Fibroblast of skin of right biceps (primary cell): Measurements from ENCODE around the gene TANK.
A peak's percentile ranks its signal among the peaks of the same experiment; 100 is the strongest.

ENCODE experiments used
- DNase-seq: peaks from one replicate; pipeline ENCODE4 v3.0.0-alpha.2; 2013

Gene TANK

DNA sequence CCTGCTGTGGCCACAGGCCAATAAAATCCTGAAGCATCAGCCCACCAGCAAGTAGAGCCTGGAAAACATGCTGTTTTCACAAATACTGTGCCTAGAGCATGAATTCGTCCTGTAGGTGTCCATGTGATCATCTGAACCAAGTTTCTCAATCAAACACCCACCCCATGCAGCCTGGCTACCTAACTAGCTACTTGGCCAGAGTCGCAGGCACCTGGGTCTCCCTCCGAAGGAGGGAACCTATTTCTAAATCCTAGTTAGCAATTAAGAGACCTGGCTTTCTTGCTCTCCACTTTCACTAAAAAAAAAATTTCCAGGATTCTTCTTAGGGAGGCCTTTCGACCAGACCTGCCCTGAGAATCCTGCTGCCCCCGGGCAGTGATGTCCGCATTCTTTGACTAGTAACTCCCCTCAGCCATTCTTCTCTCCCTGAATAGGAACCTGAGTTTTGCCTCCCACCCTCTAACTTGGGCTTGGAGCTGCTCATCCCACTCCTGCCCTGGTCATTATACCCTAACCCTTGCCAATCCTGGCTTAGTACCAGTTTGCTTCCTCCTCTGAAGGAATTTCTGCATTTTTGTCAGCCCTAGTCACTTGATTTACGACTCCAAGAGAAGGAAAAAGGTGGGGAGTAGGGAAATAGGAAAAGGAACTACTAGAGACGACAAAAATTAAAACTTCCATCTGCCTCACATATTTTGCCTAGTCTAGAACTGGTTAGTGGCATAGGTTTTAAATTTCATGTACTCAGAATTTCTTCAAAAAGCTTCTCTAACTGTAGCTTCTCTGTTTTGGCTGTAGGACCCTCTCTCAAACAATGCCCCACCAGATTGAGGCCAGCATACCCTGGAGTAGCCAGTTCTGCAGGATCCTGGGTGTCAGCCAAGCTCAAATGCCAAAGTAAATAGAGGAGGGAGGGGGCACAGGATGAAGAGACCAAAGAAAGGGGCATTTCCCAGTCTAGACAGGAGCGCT, 25.4 kb upstream of the TANK start:
- DNase-seq: peak; percentile 59

GRCh38 chr2:161135951-161136593, 24.2 kb upstream of the TANK start:
- DNase-seq: no peak

DNA sequence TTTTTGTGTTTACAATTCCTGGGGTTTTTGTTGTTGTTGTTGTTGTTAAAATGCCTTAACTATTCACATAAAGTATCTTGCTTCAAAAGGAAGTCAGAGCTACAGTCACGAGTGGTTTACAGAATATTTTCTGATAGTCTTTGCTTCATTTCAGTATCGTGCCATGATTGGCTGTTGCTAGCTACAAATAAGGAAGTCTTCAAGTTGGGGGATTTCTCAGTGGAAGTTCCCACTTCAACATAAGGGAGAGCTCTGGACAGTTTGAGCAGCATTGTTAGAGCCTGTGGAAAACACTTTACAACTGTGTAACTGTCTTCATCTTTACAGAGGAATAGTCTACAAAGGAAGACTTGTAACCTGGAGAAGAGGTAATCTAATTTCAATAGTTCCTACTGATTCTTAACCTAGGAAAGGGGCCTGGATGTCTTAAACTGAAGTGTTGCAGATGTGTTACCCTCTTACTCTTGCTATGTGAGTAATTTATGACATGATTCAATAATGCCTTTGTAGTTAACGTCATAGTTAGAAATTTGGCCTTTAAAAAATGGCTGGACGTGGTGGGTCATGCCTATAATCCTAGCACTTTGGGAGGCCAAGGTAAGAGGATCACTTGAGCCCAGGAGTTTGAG, 23.4 kb upstream of the TANK start:
- peak; percentile 17 for DNase-seq

DNA sequence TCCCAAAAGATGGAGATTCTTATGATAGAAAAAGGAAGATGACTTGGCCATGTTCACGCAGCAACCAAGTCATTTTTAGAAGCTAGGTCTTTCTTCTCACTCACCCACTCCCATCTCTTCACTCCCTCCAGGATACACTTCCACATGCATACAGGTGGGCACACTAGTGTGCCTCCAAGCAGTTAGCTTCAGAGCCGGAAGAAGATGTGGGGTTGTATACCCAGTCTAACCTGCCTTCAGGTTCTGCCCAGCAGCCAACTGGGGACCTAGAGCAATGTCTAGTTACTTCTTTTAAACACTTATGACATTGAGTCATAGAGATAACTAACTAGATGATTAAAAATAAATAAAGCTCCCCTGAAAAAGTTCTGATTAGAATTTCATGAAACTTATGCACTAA, 21.8 kb upstream of the TANK start:
- no peak for DNase-seq

- DNase-seq: peak; percentile 25
These were observed 20.9 kb upstream of the TANK start for GRCh38 chr2:161139098-161139987.

DNA sequence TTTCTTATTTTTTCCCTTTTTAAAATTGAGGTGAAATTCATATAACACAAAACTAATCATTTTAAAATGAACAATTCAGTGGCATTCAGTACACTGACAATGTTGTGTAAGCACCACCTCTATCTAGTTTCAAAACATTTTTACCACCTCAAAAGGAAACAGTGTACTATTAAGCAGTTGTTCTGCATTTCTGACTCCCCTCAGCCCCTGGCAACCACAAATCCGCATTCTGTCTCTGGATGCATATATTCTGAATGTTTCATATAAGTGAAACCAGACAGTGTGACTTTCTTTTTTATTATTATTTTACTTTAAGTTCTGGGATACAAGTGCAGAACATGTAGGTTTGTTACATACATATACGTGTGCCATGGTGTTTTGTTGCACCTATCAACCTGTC, 19.2 kb upstream of the TANK start:
- no peak for DNase-seq

- no peak for DNase-seq
These were observed 13.9 kb upstream of the TANK start for GRCh38 chr2:161146209-161146775.

DNA sequence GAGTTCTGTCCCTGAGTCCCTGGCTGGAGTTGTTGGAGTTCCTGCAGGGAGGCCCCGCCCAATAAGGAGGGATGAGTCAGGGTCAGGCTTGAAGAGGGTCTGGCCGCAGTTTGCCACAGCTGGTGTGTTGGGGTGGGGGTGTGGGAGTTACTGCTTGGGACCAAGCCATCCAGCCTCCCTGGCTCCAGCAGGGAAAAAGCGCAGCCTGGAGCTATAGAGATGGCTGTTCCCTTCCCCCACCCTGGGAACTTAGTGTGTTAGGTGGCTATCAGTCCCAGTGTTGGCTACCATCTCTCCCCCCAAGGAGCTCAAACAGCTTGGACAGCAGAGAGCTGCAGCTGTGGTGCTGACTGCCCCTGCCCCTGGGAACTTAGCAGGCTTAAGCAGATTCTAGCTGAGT, 13.2 kb upstream of the TANK start:
- no peak for DNase-seq

DNA sequence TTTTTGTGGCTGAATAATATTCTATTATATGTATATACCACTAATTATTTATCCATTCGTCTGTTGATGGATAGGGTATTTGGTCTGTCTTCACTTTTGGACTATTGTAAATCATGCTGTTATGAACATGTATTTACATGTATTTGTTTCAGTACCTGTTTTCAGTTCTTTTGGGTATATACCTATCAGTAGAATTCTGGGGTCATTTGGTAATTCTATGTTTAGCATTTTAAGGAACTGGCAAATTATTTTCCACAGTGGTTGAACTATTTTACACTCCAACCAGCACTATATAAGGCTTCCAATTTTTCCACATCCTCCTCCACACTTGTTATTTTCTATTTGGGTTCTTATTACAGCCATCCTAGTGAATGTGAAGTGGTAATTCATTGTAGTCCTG, 12.4 kb upstream of the TANK start:
- no peak for DNase-seq

GRCh38 chr2:161150704-161151103, 9.5 kb upstream of the TANK start:
- no peak for DNase-seq

- DNase-seq: no peak
These were observed 7.9 kb upstream of the TANK start for GRCh38 chr2:161152302-161152701.

GRCh38 chr2:161158882-161159281, 1.3 kb upstream of the TANK start:
- DNase-seq: no peak

- no peak for DNase-seq
These were observed 587 bp upstream of the TANK start for GRCh38 chr2:161159456-161160225.

DNA sequence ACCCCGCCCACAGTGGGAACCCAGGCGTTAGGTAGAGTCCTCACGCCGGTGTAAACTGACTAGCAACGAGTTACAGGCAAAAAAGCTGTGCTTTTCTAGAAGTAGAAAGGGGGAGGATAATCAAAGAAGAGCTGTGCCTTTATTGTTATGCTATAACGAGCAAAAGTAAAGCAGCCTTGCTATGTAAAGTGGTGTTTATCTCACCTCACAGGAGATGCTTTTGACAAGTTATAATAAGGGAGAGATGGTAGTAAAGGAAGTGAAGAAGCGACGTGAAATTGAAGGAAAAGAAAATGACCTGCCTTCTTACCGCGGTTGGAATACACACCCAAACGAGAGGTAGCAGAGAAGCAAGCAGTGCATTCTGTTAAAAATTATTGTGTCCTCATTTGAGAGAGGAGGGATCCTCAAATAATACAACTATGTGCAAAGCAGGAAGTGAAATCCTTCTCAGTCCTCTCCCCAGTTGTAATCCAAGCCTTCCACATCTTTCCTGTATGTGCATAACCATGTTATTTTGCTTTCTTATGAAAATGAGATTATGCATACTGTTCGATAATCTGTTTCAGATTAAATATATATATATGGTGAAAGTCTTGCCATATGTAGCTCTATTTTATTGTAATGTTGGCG, 962 bp downstream of the TANK start:
- peak; percentile 13 for DNase-seq

GRCh38 chr2:161163440-161163839, 3.2 kb downstream of the TANK start:
- no peak for DNase-seq

DNA sequence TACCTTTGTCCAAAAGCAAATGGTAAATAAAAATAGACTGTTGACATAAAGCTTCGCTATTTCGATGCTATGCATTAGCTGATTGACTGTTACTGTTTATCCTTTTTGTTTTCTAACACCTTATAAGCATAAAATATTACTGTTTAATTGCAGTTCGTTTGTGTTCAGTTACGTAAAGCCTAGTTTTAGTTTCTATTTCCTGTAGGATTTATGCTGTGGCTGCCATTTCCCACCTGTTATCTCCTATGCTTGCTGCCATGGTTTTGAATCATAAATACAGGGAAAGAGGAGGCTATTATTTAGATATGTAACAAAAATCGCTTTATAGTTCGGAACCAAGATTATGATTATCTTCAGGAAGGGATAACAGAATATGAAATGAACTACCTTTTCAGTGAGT, 3.9 kb downstream of the TANK start:
- DNase-seq: no peak

GRCh38 chr2:161165266-161165665, 5.0 kb downstream of the TANK start:
- peak; percentile 86 for DNase-seq

DNA sequence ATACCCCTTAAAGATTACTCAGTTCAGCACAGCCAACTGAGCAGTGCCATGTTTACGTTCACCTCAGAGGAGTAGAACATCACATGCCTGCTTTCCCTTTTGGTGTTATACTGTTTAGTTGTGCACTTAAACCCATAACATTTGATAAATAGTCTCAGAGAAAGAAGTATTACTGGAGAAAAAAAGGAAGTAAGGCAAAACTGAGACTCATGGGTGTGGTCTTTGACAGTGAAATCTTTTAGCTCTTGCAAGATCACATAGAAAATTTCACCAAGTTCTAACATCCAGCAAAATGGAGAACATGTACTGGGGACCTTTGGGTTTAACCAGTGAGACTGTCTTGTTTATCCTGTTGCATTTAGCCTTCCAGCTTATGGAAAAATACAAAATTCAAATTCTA, 5.6 kb downstream of the TANK start:
- DNase-seq: no peak

DNA sequence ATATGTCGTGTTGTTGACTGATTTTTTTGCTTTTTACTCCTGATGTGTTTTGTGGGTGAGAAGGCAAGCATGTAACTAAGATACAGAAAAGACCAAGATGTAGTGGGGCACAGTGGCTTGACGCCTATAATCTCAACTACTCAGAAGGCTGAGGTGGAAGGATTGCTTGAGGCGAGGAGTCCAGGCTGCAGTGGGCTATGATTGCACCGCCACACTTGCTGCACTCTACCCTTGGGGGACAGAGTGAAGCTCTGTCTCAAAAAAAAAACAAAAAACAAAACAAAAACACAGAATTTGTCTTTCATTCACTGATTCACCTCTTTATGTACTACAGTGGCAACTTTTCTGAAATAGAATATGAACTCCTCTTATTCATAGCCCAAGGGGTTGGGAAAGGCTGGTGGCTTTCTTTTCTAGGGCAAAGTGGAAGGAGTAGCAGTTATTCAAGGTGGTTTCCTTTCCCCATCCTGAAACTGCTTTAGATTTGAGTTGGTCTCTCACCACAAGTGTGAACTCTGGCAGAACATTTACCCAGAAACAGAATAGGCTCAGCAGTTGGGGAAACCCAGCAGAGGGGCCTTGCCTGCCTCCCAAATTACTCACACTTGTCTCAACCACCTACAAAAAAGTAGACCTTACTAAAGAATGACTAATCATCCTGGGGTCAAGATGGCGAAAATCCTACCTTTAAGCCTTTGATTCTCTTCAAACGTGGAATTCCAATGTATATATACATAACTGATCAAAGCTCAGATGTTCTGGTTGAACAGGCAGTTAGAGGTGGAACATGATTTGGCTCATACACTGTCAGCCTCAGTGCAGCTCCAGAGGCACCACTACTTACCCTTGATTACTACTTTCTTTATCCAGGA, 6.5 kb downstream of the TANK start:
- DNase-seq: peak; percentile 9

DNA sequence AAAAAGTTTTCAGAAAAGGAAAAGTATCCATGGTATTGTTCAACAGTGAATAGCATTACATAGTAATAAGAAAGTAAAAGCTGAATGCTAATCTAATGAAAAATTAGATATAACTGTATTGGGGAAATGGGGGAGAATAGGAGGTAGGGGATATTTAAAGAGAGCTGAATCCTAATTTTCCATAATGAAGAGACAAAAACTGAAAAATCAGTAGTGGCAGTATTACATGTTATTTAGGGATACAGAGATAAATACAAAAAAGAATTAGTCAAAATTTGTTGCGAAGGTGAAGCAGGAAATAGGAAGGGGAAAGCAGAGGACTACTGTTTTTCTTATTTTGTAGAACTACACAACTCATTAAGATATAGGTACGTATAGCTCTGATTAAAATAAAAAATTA, 9.1 kb downstream of the TANK start:
- no peak for DNase-seq
